NB4 (cell line): ENCODE measurements around the gene NR5A1.

Source experiments
- DNase-seq: peaks from one replicate; pipeline ENCODE4 v3.0.0; 2010; ENCODE audit warnings: low read depth
- H3K4me3 ChIP-seq: one replicate; pipeline ENCODE4 v1.5.1; 2011; ENCODE audit warnings: mild to moderate bottlenecking, low read depth, low read length, moderate library complexity
- MYC ChIP-seq: IDR thresholded peaks from 2 replicates; pipeline ENCODE4 v1.6.1; 2011; ENCODE audit warnings: low read depth, low read length
- POLR2A ChIP-seq: IDR thresholded peaks from 2 replicates; pipeline ENCODE4 v1.6.1; 2011; ENCODE audit warnings: mild to moderate bottlenecking; ENCODE audit not compliant: insufficient read length; ENCODE audit errors: extremely low read depth
- TF ChIP-seq, protein P1 (sequence below): IDR thresholded peaks from 2 replicates; pipeline ENCODE4 v1.6.1; 2011; ENCODE audit warnings: low read depth, low read length
- TF ChIP-seq, protein P2 (sequence below): IDR thresholded peaks from one replicate; pipeline ENCODE4 v1.5.1; 2012; ENCODE audit warnings: low read depth, low read length

The NR5A1 gene

GRCh38 chr9:124442379-124442778 is 64.8 kb downstream of the NR5A1 start:
- peak; percentile 14 for DNase-seq
- TF ChIP-seq MYC = no peak
- TF ChIP-seq POLR2A = no peak
- TF ChIP-seq, protein P1, sequence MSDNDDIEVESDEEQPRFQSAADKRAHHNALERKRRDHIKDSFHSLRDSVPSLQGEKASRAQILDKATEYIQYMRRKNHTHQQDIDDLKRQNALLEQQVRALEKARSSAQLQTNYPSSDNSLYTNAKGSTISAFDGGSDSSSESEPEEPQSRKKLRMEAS = no peak
- TF ChIP-seq, protein P2, sequence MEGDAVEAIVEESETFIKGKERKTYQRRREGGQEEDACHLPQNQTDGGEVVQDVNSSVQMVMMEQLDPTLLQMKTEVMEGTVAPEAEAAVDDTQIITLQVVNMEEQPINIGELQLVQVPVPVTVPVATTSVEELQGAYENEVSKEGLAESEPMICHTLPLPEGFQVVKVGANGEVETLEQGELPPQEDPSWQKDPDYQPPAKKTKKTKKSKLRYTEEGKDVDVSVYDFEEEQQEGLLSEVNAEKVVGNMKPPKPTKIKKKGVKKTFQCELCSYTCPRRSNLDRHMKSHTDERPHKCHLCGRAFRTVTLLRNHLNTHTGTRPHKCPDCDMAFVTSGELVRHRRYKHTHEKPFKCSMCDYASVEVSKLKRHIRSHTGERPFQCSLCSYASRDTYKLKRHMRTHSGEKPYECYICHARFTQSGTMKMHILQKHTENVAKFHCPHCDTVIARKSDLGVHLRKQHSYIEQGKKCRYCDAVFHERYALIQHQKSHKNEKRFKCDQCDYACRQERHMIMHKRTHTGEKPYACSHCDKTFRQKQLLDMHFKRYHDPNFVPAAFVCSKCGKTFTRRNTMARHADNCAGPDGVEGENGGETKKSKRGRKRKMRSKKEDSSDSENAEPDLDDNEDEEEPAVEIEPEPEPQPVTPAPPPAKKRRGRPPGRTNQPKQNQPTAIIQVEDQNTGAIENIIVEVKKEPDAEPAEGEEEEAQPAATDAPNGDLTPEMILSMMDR = no peak
- no peak overlapping the region for H3K4me3 ChIP-seq

DNA sequence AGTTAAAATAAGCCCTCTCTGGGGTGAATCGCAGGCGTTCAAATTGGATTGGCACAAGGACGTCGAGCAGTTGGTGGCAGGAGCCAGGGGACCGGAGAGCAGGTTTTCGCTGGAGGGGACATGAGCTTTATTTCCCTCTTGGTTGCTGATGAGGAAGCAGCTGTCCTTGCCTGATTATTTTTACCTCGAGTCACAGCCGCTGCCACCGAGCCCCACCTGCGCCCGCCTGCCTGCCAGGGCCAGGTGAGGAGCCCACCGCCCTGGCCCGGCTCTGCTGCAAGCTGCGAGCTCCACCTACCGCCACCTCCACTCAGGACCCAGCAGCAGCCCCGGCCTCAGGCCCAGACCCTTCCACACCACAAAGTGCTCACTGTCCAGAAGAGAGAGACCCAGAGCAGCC is 65.9 kb downstream of the NR5A1 start:
- no peak for DNase-seq
- TF ChIP-seq, protein P2 = no peak
- no peak for TF ChIP-seq MYC
- TF ChIP-seq, protein P1 = no peak
- no peak for TF ChIP-seq POLR2A

GRCh38 chr9:124440786-124441185 is 66.4 kb downstream of the NR5A1 start:
- DNase-seq = no peak
- no peak for TF ChIP-seq POLR2A
- TF ChIP-seq MYC = no peak
- TF ChIP-seq, protein P2 = no peak
- TF ChIP-seq, protein P1 = no peak

More for the DNA sequence above, 65.9 kb downstream of the NR5A1 start:
- H3K4me3 ChIP-seq = no peak overlapping the region

GRCh38 chr9:124439686-124440243 is 67.4 kb downstream of the NR5A1 start:
- no peak for DNase-seq
- TF ChIP-seq MYC = no peak

More at GRCh38 chr9:124440786-124441185, 66.4 kb downstream of the NR5A1 start:
- no peak overlapping the region for H3K4me3 ChIP-seq

DNA sequence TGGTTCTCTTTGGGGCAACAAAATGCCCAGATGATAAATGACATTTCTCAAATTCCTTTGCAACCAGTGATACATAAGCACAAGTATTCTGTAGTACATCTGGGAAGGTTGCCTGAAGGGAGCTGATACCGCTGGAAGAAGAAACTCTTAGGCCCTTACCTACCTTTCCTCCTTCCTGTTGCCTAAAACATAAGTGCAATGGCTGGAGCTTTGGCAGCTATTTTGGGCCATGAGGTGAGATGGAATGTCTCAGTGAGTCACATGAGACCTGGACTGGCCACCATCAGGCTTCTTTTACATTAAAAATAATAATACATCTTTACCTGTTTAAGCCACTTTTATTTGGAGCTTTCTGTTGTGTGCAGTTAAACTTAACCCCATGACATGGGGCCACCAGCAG is 68.1 kb downstream of the NR5A1 start:
- no peak overlapping the region for H3K4me3 ChIP-seq
- DNase-seq = no peak
- no peak for TF ChIP-seq MYC
- TF ChIP-seq, protein P2 = no peak
- TF ChIP-seq, protein P1 = no peak

More at GRCh38 chr9:124439686-124440243, 67.4 kb downstream of the NR5A1 start:
- H3K4me3 ChIP-seq = no peak overlapping the region

DNA sequence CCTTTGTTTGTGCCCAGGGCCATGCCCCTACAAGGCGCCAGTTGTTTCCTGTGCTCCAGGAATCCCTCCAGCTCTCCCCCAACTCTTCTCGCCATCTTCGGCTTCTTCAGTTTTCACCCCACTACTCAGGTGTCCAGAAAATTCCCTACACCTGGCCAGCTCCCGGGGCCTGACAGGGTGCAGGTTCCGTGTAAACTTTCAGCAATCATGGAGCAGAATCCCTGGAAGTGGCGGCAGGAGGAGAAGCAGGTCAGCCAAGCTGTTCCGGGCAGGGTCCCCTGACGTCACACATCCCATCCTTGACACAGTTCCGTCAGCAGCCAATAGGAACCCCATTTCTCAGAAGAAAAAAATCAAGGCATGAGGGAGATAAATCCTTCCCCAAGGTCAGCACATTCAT is 69.1 kb downstream of the NR5A1 start:
- H3K4me3 ChIP-seq = no peak overlapping the region
- TF ChIP-seq, protein P1 = no peak
- TF ChIP-seq POLR2A (no peak), MYC (no peak)
- TF ChIP-seq, protein P2 = no peak
- no peak for DNase-seq
